Measurements from ENCODE around the gene GRK5. TPM values are rescaled to one million over a fixed set of nuclear protein-coding genes. Genes with fewer than 3 reads are reported as not detected.

GRK5 gene
- total RNA-seq, 1 donor from 2014 or later, result 77.6 TPM

GRCh38 chr10:119323085-119324016, 116.0 kb downstream of the GRK5 start:
- Mint-ChIP-seq H3K27me3 (ENCODE audit: unreplicated experiment) (peaks cover 4% of the 10 kb centered on the region), H3K4me3 (ENCODE audit: unreplicated experiment) (peak overlapping the region; percentile 44), H3K36me3 (ENCODE audit: unreplicated experiment) (peaks cover 8% of the 10 kb centered on the region), H3K4me1 (ENCODE audit: low read depth, unreplicated experiment) (peaks cover 43% of the 10 kb centered on the region), H3K27ac (ENCODE audit: unreplicated experiment) (peak overlapping the region; percentile 40), H3K9me3 (ENCODE audit: unreplicated experiment) (peaks cover 21% of the 10 kb centered on the region)
- no peak for TF ChIP-seq CTCF (IDR thresholded peaks at IDR 0.05; ENCODE audit: partially characterized antibody, unreplicated experiment)
- DNase-seq, result no peak

- Mint-ChIP-seq H3K9me3 (ENCODE audit: unreplicated experiment) (peaks cover 12% of the 10 kb centered on the region), H3K36me3 (ENCODE audit: unreplicated experiment) (peaks cover 8% of the 10 kb centered on the region), H3K27me3 (ENCODE audit: unreplicated experiment) (peaks cover 4% of the 10 kb centered on the region), H3K4me1 (ENCODE audit: low read depth, unreplicated experiment) (peaks cover 27% of the 10 kb centered on the region), H3K27ac (ENCODE audit: unreplicated experiment) (peak overlapping the region; percentile 17), H3K4me3 (ENCODE audit: unreplicated experiment) (no peak overlapping the region)
- no peak for DNase-seq
- TF ChIP-seq CTCF (IDR thresholded peaks at IDR 0.05; ENCODE audit: partially characterized antibody, unreplicated experiment), result no peak
Observed at GRCh38 chr10:119325131-119325530, 117.8 kb downstream of the GRK5 start.

GRCh38 chr10:119326167-119326566, 118.8 kb downstream of the GRK5 start:
- Mint-ChIP-seq H3K27ac (ENCODE audit: unreplicated experiment) (no peak overlapping the region), H3K27me3 (ENCODE audit: unreplicated experiment) (peaks cover 6% of the 10 kb centered on the region), H3K4me1 (ENCODE audit: low read depth, unreplicated experiment) (peaks cover 25% of the 10 kb centered on the region), H3K4me3 (ENCODE audit: unreplicated experiment) (no peak overlapping the region), H3K9me3 (ENCODE audit: unreplicated experiment) (peaks cover 11% of the 10 kb centered on the region), H3K36me3 (ENCODE audit: unreplicated experiment) (peaks cover 5% of the 10 kb centered on the region)
- TF ChIP-seq CTCF (IDR thresholded peaks at IDR 0.05; ENCODE audit: partially characterized antibody, unreplicated experiment), result no peak
- DNase-seq, result no peak

GRCh38 chr10:119327096-119327745, 119.8 kb downstream of the GRK5 start:
- peaks cover 29% of the 10 kb centered on the region for H3K4me1 Mint-ChIP-seq (ENCODE audit: low read depth, unreplicated experiment)
- no peak overlapping the region for H3K4me3 Mint-ChIP-seq (ENCODE audit: unreplicated experiment)
- H3K9me3 Mint-ChIP-seq (ENCODE audit: unreplicated experiment), result peaks cover 11% of the 10 kb centered on the region
- no peaks in the 10 kb centered on the region for H3K36me3 Mint-ChIP-seq (ENCODE audit: unreplicated experiment)
- H3K27ac Mint-ChIP-seq (ENCODE audit: unreplicated experiment), result no peak overlapping the region
- peaks cover 7% of the 10 kb centered on the region for H3K27me3 Mint-ChIP-seq (ENCODE audit: unreplicated experiment)
- TF ChIP-seq CTCF (IDR thresholded peaks at IDR 0.05; ENCODE audit: partially characterized antibody, unreplicated experiment), result no peak
- DNase-seq, result no peak

- Mint-ChIP-seq H3K27ac (ENCODE audit: unreplicated experiment) (no peak overlapping the region), H3K4me3 (ENCODE audit: unreplicated experiment) (no peak overlapping the region)
Observed at GRCh38 chr10:119328223-119328622, 120.9 kb downstream of the GRK5 start.

More at GRCh38 chr10:119328223-119328622, 120.9 kb downstream of the GRK5 start:
- peaks cover 8% of the 10 kb centered on the region for H3K9me3 Mint-ChIP-seq (ENCODE audit: unreplicated experiment)
- H3K27me3 Mint-ChIP-seq (ENCODE audit: unreplicated experiment), result peaks cover 7% of the 10 kb centered on the region
- H3K36me3 Mint-ChIP-seq (ENCODE audit: unreplicated experiment), result no peaks in the 10 kb centered on the region
- TF ChIP-seq CTCF (IDR thresholded peaks at IDR 0.05; ENCODE audit: partially characterized antibody, unreplicated experiment), result no peak
- DNase-seq, result no peak
- peaks cover 29% of the 10 kb centered on the region for H3K4me1 Mint-ChIP-seq (ENCODE audit: low read depth, unreplicated experiment)

Data from glutamatergic neuron (in vitro differentiated cells).